Measurements from ENCODE around the gene ITGB1. TPM values are rescaled to one million over a fixed set of nuclear protein-coding genes. Genes with fewer than 3 reads are reported as not detected.
A peak's percentile ranks its signal among the peaks of the same experiment; 100 is the strongest.

ITGB1 gene
- total and polyA plus RNA-seq, 2 experiments from 2014 or later, result 317 to 439 TPM

DNA sequence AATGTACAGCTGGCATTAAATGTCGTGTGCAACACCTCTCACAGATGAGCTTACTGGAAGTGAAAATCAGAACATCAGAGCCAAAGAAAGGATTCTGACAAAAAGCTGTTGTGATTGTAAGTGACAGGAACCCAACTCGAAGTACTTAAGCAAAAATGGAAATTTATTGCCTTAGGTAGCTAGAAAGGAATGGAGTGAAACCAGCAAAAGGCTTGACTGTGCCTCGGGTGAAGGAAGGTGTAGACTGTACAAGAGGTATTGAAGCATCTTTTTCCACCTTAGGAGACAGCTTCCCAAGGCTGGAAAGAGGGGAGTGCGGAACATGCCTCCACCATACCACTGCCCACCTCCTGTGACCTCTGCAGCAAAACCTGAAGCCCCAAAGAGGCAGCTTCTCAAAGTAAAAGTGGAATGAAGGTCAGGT, 27.3 kb upstream of the ITGB1 start:
- DNase-seq (ENCODE audit: low spot score) (no peak), ATAC-seq (no peak)
- Histone ChIP-seq H3K79me2 (replicated peaks; ENCODE audit: insufficient read depth) (no peaks in the 10 kb centered on the region), H3K4me3 (no peak overlapping the region), H3K27me3 (ENCODE audit: insufficient read depth) (0 out of 2 replicates have a peak, but pooled peaks cover 3% of the 10 kb centered on the region), H4K20me1 (replicated peaks; ENCODE audit: insufficient read depth) (no peaks in the 10 kb centered on the region), H3K36me3 (ENCODE audit: insufficient read depth) (no peaks in the 10 kb centered on the region), H3K9me2 (ENCODE audit: insufficient read depth) (no peaks in the 10 kb centered on the region), H2AFZ (peak overlapping the region; percentile 77; the same call in 1 of the 2 replicates), H3K4me1 (ENCODE audit: insufficient read depth) (peaks cover 25% of the 10 kb centered on the region), H3K27ac (ENCODE audit: low read depth) (no peak overlapping the region), H3K4me2 (no peak overlapping the region), H3F3A (replicated peaks; ENCODE audit: low read depth) (peaks cover 5% of the 10 kb centered on the region; the same call in 1 of the 2 replicates)
- TF ChIP-seq, protein P1, sequence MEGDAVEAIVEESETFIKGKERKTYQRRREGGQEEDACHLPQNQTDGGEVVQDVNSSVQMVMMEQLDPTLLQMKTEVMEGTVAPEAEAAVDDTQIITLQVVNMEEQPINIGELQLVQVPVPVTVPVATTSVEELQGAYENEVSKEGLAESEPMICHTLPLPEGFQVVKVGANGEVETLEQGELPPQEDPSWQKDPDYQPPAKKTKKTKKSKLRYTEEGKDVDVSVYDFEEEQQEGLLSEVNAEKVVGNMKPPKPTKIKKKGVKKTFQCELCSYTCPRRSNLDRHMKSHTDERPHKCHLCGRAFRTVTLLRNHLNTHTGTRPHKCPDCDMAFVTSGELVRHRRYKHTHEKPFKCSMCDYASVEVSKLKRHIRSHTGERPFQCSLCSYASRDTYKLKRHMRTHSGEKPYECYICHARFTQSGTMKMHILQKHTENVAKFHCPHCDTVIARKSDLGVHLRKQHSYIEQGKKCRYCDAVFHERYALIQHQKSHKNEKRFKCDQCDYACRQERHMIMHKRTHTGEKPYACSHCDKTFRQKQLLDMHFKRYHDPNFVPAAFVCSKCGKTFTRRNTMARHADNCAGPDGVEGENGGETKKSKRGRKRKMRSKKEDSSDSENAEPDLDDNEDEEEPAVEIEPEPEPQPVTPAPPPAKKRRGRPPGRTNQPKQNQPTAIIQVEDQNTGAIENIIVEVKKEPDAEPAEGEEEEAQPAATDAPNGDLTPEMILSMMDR (conservative IDR thresholded peaks at IDR 0.05; ENCODE audit: low read depth in 2 of 2), result no peak
- TF ChIP-seq, protein P2, sequence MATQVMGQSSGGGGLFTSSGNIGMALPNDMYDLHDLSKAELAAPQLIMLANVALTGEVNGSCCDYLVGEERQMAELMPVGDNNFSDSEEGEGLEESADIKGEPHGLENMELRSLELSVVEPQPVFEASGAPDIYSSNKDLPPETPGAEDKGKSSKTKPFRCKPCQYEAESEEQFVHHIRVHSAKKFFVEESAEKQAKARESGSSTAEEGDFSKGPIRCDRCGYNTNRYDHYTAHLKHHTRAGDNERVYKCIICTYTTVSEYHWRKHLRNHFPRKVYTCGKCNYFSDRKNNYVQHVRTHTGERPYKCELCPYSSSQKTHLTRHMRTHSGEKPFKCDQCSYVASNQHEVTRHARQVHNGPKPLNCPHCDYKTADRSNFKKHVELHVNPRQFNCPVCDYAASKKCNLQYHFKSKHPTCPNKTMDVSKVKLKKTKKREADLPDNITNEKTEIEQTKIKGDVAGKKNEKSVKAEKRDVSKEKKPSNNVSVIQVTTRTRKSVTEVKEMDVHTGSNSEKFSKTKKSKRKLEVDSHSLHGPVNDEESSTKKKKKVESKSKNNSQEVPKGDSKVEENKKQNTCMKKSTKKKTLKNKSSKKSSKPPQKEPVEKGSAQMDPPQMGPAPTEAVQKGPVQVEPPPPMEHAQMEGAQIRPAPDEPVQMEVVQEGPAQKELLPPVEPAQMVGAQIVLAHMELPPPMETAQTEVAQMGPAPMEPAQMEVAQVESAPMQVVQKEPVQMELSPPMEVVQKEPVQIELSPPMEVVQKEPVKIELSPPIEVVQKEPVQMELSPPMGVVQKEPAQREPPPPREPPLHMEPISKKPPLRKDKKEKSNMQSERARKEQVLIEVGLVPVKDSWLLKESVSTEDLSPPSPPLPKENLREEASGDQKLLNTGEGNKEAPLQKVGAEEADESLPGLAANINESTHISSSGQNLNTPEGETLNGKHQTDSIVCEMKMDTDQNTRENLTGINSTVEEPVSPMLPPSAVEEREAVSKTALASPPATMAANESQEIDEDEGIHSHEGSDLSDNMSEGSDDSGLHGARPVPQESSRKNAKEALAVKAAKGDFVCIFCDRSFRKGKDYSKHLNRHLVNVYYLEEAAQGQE (IDR thresholded peaks at IDR 0.05; ENCODE audit: unreplicated experiment), result no peak
- no peak for TF ChIP-seq STAT1 (IDR thresholded peaks at IDR 0.05; ENCODE audit: unreplicated experiment)
- TF ChIP-seq POLR2AphosphoS5 (IDR thresholded peaks at IDR 0.05; ENCODE audit: low read depth), result no peak
- TF ChIP-seq NANOG (IDR thresholded peaks at IDR 0.05; ENCODE audit: borderline replicate concordance), result no peak
- no peak for TF ChIP-seq EZH2 (IDR thresholded peaks at IDR 0.05; ENCODE audit: low read depth, unreplicated experiment)
- no peak for TF ChIP-seq ZNF331 (CRISPR knock-in tag; IDR thresholded peaks at IDR 0.05; ENCODE audit: low read depth)
- TF ChIP-seq ZNF114 (CRISPR knock-in tag; IDR thresholded peaks at IDR 0.05), result no peak
- TF ChIP-seq CREB1 (CRISPR knock-in tag; IDR thresholded peaks at IDR 0.05; ENCODE audit: low read depth), result no peak
- TF ChIP-seq JUNB (IDR thresholded peaks at IDR 0.05; ENCODE audit: unreplicated experiment), result no peak
- TF ChIP-seq, protein P3, sequence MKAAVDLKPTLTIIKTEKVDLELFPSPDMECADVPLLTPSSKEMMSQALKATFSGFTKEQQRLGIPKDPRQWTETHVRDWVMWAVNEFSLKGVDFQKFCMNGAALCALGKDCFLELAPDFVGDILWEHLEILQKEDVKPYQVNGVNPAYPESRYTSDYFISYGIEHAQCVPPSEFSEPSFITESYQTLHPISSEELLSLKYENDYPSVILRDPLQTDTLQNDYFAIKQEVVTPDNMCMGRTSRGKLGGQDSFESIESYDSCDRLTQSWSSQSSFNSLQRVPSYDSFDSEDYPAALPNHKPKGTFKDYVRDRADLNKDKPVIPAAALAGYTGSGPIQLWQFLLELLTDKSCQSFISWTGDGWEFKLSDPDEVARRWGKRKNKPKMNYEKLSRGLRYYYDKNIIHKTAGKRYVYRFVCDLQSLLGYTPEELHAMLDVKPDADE (IDR thresholded peaks at IDR 0.05), result no peak
- TF ChIP-seq EZH2phosphoT487 (IDR thresholded peaks at IDR 0.05; ENCODE audit: unreplicated experiment), result no peak
- TF ChIP-seq, protein P4, sequence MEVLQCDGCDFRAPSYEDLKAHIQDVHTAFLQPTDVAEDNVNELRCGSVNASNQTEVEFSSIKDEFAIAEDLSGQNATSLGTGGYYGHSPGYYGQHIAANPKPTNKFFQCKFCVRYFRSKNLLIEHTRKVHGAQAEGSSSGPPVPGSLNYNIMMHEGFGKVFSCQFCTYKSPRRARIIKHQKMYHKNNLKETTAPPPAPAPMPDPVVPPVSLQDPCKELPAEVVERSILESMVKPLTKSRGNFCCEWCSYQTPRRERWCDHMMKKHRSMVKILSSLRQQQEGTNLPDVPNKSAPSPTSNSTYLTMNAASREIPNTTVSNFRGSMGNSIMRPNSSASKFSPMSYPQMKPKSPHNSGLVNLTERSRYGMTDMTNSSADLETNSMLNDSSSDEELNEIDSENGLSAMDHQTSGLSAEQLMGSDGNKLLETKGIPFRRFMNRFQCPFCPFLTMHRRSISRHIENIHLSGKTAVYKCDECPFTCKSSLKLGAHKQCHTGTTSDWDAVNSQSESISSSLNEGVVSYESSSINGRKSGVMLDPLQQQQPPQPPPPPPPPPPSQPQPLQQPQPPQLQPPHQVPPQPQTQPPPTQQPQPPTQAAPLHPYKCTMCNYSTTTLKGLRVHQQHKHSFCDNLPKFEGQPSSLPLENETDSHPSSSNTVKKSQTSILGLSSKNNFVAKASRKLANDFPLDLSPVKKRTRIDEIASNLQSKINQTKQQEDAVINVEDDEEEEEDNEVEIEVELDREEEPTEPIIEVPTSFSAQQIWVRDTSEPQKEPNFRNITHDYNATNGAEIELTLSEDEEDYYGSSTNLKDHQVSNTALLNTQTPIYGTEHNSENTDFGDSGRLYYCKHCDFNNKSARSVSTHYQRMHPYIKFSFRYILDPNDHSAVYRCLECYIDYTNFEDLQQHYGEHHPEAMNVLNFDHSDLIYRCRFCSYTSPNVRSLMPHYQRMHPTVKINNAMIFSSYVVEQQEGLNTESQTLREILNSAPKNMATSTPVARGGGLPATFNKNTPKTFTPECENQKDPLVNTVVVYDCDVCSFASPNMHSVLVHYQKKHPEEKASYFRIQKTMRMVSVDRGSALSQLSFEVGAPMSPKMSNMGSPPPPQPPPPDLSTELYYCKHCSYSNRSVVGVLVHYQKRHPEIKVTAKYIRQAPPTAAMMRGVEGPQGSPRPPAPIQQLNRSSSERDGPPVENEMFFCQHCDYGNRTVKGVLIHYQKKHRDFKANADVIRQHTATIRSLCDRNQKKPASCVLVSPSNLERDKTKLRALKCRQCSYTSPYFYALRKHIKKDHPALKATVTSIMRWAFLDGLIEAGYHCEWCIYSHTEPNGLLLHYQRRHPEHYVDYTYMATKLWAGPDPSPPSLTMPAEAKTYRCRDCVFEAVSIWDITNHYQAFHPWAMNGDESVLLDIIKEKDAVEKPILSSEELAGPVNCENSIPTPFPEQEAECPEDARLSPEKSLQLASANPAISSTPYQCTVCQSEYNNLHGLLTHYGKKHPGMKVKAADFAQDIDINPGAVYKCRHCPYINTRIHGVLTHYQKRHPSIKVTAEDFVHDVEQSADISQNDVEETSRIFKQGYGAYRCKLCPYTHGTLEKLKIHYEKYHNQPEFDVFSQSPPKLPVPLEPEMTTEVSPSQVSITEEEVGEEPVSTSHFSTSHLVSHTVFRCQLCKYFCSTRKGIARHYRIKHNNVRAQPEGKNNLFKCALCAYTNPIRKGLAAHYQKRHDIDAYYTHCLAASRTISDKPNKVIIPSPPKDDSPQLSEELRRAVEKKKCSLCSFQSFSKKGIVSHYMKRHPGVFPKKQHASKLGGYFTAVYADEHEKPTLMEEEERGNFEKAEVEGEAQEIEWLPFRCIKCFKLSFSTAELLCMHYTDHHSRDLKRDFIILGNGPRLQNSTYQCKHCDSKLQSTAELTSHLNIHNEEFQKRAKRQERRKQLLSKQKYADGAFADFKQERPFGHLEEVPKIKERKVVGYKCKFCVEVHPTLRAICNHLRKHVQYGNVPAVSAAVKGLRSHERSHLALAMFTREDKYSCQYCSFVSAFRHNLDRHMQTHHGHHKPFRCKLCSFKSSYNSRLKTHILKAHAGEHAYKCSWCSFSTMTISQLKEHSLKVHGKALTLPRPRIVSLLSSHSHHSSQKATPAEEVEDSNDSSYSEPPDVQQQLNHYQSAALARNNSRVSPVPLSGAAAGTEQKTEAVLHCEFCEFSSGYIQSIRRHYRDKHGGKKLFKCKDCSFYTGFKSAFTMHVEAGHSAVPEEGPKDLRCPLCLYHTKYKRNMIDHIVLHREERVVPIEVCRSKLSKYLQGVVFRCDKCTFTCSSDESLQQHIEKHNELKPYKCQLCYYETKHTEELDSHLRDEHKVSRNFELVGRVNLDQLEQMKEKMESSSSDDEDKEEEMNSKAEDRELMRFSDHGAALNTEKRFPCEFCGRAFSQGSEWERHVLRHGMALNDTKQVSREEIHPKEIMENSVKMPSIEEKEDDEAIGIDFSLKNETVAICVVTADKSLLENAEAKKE (CRISPR knock-in tag; IDR thresholded peaks at IDR 0.05), result no peak
- Mint-ChIP-seq H3K4me3 (no peak overlapping the region), H3K36me3 (ENCODE audit: low read depth) (no peaks in the 10 kb centered on the region), H3K4me1 (peaks cover 43% of the 10 kb centered on the region), H3K9me3 (no peaks in the 10 kb centered on the region), H3K27ac (no peak overlapping the region), H3K27me3 (ENCODE audit: insufficient read depth, low read depth, poor library complexity) (peaks cover 7% of the 10 kb centered on the region)
